Endometrium (tissue), 2 donors: ENCODE data around the gene IL1B.

Experiments
- FAIRE-seq: peaks from 2 replicates; lab custom pipeline; 2012; peaks lifted over from hg19 to GRCh38; lab: Jason Lieb, UNC
- donor health status: control.
- donor health status: control.

IL1B gene

DNA sequence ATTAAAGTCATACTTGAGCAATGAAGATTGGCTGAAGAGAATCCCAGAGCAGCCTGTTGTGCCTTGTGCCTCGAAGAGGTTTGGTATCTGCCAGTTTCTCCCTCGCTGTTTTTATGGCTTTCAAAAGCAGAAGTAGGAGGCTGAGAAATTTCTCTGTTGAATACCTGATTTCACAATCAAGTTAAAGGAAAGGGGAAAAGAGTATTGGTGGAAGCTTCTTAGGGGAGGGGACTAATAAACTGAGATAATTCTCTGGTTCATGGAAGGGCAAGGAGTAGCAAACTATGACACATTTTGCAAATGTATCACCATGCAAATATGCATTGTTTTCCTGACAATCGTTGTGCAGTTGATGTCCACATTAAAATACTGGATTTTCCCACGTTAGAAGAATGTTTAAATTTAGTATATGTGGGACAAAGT, at the start of gene IL1B:
Gene IL1B, minus strand, starts transcription at position 85 of the 423 bp plus-strand sequence. CDS start 550 bp downstream, outside the sequence.
- no peak for FAIRE-seq

DNA sequence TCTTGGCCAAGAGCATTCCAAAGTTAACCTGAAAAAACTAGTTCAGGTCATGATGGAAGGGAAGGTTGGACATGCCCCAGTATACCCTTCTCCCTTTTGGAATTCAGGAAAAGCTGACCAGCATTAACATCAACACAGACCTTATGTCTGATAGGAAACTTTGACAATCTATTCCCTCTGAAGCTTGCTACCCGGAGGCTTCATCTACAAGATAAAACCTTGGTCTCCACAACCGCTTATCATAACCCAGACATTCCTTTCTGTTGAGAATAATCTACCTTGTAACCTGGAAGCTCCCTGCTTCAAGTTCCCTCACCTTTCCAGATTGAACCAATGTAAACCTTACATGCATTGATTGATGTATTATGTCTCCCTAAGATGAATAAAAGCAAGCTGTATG, 49.7 kb upstream of the IL1B start:
- FAIRE-seq, result no peak

DNA sequence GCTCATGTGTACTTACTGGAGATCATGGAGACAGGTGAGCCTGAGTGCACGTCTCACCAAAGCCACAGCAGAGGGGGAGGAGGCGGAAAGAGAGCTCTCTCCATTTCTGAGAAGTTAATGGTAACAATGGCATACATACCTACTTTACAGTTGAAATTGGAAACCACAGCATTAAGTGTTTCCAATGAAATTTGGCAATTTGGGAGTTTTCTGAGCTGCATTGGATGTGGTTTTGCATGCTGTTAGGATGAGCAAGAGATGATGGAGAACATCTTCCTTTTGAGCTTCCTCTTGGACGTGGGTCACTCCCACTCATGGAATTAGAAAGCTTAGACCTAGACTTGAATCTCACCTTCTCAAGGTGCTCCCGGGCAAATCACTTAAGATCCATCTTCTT, 48.9 kb upstream of the IL1B start:
- FAIRE-seq, result no peak

DNA sequence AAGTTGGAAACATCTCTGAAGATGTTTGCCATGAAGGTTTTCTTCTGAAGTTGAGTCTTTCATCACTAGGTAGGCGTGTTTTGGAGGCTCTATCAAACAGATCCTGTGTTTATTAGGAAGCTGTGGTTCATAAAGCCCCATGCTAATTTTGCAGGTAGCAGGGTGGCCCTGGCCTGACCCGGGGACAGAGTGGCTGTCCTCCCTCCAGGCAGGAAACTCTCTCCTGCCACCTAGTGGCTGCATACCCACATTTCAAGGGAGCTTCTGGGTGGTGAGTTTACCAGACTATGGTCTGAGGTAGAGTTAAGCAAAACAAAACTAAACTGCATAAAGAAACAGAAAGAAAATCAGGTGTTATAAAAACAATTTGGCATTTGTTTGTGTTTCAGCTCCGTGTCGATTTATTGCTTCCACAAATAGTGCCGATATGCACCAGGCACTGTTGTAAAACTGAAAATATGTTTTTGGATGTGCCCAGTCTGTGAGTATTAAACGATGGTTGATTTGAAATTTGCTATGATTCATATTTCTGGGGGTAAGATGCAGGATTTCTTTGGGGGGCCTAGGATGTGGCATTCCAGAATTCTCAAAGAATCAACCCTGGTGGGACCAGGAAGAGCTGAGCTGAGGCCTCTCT, 48.4 kb upstream of the IL1B start:
- FAIRE-seq, result no peak

DNA sequence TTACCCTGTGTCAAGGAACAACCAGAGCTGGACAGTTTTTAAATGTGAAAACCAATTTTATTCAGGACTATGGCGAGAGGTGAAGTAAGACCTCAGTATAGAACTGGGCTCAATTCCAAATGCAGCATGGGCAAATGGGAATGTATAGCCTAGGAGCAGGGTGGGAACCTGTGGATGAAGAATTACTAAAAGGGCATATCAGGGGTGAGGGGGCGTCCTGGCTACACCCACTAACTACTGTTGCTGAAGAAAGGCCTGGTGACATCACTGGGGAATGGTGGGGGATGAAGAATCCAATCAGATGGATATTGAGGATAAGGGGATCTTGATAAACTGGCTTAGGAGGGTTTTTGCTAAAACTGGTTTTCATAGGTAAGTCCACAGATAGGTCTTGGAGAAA, 47.1 kb upstream of the IL1B start:
- no peak for FAIRE-seq

DNA sequence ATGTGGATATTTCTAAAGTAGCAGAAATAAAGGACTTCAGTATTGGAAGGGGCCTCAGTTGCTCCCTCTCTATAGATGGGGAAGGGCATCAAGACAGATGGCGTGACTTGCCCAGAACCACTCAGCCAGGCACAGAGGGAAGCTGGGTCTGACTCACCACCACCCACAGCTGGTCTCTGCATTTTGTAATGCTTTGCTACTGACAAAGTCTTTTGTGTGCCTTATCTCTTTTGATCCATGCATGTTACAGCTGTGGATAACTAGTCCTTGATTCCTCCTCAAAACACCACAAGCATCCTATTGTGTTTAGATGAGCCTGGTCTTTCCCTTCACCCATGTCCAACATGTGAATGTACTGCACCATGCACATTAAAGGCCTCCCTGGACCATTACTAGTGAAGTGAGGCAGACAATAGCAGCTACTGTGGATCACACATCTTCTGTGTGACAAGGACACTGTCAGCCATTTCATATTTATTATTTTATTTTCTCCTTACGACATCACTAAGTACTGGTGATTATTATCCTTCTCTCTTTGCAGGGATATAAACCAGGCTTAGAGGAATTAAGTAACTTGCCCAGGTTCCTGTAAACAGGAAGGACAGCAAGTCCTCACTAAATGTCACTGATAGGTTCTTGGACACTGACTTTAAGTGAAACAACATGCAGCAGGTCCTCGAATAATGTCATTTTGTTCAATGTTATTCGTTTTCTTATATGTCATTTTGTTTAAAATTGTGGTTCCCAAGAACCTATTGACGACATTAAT, 44.8 kb upstream of the IL1B start:
- no peak for FAIRE-seq

DNA sequence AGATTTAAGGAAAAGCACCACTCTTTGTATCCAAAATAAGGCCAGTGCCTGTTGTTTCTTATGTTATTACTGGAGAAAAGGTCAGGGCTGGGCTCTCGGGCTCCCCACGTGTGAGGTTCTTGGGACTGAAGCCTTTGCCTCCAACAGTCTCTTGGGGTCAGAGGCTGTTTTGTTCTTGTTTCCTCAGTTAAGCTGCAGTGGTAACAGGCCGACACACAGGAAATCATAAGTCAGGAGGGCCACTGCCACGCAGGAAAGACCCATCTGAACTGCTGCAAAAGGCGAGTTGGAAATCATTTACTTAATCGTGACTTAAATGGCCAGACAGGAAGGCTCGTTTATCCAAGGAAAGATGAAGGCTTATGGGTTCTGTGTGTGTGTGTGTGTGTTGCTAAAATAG, 44.1 kb upstream of the IL1B start:
- FAIRE-seq, result no peak

DNA sequence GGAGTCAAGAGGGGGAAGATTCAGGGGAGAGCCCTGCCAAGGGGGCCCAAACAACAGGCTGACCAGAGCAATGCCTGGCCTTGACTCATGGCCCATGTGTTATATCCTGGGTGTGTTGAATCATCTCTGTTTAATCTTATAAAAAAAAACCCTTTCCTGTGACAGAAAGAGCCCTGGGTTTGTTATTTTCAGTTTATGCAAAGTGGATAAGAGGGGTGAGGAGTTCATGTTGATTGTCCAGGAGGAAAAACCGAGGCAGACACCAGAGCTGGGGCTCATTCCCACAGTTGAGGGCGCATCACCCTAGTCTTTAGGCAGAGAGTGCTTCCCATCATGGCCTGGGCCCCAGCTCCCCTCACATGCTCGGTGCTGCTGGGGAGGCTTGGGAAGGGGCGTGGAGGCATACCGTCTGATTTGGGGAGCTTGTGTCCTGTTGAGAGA, 43.5 kb upstream of the IL1B start:
- no peak for FAIRE-seq

DNA sequence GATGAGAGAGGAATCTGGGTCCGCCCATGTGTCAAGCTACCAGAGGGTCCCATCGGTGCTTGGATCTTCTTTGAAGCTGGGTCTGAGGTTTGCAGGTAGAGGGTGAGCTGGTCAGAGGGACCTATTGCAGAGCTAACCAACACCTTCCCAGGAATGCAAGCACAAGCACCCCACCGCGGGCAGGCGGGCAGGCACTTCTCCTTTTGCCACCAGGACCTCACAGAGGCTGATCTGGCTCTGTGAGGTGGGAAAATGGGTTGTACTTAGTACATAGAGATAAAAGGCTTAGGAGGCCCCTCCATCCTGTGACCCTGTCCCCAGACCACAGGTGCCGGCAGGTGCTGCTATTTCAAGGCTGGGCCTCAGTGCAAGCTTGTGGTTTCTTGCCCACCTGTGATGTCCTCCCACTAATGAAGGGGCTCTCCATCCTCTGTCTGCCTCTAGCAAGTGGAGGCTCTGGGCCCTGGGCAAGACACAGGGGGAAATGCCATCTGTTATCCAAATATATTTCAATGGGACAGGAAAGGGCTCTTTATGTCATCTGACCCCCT, 43.0 kb upstream of the IL1B start:
- no peak for FAIRE-seq

DNA sequence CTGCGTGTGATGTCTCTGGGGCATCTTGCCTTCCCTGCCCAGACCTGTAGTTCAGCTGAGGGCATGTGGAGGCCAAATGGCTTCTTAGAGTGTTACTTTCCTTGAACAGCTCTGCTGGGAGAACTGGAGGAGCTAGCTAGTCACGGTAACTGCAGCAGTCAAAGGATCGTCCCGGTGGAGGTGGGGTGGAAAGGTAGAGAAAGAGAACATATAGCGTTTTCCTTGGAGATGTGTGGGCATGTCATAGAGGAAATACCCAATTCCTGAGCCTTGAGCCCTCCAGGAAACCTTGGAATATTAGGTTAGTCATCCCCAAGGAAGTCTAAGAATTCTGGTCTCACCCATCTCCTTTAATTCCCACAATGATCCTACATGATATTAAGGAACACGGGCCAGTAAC, 40.8 kb upstream of the IL1B start:
- no peak for FAIRE-seq

DNA sequence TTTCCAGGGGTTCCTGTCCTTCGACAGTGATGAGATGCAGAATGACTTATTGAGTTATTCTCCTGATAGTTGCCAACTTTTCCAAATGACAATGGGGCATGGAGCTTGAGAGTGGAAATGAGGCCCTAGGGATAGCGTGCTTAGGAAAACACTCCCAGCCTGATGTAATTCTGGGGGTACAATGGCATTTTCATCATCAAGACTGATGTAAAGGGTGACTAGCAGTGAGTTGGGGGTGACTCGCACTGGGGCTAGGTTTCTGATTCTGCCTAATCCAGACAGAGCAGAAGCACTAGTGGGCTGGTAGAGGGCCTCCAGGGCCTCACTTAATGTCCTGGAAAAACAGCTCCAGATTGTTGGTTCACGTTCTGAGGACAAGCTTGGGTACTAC, 40.4 kb upstream of the IL1B start:
- no peak for FAIRE-seq

DNA sequence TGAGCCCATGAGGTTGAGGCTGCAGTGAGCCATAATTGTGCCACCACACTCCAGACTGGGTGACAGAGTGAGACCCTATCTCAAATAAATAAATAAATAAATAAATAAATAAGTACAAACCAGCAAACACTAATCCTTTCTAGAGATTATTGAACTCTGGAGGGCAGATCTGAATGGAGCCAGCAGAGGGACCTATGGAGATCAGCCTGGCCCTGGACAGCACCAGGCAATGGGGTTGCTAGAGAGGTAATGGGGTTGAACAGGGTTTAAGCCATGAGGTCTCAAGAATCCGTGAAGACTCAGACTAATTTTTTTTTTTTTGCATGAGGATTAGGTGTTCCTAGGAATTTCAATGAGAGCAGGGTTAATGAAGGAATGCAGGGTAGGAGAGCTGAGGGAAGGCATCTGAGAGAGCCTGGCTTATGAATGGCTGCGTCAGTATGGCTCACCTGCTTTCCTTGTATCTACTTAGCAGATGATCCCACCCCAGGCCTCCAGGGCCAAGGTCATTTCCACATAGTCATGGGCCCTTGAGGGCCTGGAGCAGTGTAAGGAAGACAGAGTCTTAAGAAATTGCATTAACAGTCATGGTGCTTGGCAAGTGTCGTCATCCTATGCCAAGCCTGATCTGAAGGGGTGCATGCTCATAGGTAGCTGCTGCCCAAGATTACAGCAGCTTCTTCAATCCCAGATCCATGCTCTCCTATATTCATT, 39.8 kb upstream of the IL1B start:
- FAIRE-seq, result no peak

DNA sequence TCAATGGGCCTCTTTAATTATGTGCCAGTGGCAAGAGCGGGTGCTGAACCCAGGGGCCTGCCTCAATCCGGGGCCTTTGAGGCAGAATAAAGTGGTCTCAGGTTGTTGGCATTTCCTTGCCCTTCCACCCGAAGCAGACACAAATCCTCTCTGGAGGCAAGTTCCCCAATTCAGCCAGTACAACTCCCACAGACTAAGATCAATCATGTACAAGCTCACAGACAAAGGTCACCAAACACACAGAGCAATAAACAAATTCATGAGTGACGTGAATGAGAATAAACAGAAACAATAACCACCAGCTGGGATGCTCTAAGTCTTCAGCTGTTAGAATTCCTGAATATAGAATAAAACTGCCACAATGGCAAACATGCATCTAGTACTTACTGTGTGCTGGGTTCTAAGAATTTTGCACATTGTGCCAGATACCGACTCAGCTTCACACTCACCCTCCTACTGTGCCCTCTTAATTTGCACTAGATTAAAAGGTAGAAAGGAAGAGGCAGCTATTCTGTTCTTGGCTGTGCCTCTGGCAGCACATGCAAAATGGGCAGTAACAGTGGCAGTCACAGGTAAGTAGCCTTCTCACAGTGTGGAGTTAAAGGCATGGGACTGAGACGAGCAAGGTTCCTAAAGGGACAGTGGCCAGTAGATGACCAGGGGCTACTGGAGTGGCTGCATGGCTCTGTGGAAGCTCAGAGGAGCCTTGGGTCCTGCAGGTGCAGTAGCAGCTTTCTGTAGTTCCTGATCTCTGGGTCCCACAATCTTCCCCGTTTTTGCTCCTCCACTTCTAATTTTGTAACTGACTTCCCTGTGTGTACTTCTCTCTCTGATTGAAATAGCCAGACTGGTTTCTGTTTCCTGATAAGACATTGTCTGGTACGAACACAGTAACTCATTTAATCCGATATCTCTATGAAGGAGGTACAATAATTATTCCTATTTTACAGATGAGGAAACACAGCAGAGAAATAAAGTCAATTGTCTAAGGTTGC, 34.6 kb upstream of the IL1B start:
- no peak for FAIRE-seq

DNA sequence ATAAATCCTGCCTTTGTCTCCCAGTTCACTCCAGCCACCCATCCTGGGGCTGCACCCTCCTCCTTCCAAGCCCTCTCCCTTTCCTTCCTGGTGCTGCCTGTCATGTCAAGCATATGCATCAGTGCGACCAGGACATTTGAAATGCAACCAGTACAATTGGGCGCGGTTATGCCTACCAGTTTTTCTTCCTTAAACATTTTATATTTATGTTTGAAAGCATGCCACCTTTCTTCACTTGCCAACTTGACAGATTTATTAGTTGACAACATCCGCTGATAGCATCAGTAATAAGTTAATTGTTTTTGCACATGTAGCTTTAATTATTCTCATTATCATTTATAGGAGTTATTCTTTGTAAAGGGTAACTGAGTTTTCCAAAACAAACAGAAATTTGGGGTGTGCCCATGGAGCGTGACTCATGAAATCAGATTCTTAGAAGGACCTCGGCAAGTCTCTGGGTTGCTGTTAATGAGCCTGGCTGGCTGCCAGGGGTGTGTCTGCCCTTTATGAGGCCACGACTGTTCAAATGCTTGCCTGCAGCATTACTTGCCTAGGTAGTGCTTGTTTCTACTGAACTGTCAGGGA, 32.8 kb upstream of the IL1B start:
- no peak for FAIRE-seq

DNA sequence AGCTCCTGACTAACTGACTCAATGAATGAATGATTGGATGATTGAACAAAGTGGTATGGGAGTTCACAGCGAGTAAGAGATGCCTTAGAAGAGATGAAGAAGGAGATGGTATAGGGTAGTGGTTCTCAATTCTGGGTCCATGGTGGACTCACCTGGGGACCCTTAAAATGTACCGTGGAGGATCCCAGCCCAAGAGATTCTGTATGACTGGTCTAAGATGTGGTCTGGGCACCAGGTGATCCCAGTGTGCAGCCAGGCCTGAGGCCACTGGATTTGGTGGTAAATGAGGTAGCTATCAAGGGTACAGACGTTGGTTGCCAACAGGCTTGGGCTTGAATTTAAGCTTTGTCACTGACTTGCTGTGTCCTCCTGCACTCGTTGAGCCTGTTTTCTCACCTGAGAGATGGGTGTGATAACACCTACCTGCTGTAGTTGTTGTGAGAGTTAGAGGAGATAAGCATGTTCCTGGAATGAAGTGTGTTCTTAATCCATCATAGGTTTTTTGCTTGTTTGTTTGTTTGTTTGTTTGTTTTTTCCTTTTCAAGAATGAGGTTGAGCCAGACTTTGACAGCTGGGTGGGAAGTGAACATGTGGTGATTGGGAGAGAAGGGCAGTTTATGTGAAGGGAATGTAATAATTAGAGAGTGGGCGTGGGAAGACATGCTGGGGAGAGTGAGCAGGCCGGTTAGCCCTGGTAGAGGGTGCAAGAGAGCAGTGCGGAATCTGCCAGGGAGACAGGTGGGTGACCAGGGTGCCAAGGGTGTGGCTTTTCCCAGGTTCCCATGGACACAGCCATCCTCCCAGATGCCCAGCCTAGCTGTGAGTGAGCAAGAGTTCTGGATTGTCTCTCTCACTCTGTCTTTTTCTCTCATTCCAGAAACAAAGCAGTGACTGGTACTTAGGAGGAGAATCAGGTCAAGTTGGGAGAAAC, 31.4 kb upstream of the IL1B start:
- FAIRE-seq, result no peak

DNA sequence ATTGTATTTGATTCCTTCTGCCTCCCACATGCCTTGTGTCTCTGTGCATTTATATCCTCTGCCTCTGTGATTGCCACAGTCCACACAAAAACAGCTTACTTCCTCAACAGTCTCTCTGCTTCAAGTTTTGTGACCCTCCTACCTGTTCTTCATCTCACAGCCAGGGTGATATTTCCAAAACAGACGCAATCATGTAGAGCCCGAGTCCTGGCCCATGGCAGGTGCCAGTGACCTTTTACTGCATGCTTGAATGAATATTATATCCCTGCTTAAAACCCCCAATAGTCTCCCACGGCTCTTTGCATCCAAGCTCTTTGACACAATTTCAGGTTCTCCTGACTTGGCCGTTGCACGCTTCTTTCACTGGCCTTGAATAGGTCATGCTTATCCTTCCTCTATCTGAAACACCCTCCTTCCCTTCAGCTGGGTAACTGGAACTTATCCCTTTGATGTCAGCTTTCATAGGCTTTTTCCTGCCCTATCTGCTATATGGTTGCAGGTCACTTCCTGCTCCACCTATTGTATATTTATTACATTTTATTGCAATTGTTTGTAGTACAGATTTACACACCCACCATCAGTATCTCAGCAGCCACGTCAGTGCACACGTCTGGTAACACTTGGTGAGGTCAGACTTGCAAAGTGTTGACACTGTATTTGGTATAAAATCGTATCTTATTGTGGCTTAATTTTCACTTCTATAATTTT, 29.7 kb upstream of the IL1B start:
- FAIRE-seq, result no peak

DNA sequence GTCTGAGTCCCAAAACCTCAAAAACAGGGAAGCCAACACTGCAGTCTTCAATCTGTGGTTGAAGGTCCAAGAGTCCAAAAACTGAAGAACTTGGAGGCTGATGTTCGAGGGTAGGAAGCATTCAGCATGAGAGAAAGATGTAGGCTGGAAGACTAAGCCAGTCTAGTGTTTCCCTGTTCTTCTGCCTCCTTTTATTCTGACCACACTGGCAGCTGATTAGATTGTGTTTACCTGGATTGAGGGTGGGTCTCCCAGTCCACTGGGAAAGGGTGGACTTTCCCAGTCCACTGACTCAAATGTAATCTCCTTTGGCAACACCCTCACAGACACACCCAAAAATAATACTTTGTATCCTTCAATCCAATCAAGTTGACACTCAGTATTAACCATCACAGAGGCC, 27.5 kb upstream of the IL1B start:
- no peak for FAIRE-seq

DNA sequence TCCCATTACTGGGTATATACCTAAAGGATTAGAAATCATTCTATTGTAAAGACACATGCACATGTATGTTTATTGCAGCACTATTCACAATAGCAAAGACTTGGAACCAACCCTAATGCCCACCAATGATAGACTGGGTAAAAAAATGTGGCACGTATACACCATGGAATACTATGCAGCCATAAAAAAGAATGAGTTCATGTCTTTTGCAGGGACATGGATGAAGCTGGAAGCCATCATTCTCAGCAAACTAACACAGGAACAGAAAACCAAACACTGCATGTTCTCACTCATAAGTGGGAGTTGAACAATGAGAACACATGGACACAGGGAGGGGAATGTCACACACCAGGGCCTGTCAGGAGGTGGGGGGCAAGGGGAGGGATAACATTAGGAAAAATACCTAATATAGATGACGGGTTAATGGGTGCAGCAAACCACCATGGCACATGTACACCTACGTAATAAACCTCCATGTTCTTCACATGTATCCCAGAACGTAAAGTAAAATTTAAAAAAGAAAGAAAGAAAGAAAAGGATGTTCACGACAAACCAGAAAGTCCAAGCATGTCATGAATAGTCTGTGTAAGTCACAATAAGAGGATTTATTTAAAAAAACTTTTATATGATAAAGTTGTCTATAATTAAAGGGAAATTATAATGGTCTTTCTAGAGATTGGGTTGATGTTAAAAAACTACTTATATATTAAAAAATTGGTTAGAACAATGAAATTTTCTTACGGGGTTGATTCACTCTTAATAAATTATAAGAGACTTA, 23.0 kb upstream of the IL1B start:
- peak; percentile 21 for FAIRE-seq

DNA sequence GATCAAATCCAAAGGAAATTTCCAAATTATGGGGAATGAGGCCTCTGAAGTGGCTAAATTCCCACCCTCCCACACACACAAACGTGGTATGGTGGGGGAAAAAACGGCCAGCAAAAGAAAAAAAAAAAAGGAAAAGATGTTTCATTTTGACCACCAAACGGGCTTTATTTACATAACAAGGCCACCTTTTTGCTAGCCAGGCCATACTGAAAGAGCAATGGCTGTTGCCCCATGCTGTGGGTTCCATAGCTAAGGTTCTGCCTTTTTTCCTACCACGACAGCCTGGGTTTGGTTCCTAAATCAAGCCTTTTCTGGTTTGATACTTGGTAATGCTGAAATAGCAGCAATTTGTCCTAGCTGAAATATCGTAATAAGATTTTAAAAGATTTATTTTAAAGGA, 14.0 kb upstream of the IL1B start:
- FAIRE-seq, result no peak
